SKM-1 treated with dmso at 0.1 percent for 144 hours (cell line): ENCODE measurements around the gene NCBP2.

Source experiments
- DNase-seq: peaks from one replicate; lab custom pipeline; 2025; ENCODE audit not compliant: unreplicated experiment; lab: John Stamatoyannopoulos, UW

Gene NCBP2

DNA sequence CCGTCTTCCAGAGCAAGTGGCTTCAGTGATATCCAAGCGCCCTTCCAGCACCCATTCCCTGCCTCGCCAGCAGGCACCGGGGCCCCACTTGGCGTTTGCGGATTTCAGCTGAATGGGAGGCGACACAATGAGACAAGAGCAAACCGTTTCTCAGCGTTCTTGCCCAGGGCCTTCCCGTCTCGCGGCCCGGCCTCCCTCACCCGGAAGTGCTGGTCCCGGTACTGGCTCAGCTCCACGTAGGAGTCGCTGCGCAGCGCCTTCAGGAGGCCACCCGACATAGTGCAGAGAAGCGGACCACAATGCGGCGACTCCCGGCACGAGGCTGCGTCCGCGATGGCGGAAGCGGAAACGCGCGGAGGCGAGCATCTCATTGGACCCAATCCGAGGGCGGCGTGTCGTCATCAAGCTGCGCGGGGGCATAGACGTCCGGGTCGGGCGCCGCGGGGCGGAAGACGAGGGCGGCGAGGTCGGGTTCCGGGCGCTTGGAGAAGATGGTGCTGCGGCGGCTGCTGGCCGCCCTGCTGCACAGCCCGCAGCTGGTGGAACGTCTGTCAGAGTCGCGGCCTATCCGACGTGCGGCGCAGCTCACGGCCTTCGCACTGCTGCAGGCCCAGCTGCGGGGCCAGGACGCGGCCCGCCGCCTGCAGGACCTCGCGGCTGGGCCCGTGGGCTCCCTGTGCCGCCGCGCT lies at the start of gene NCBP2:
Gene NCBP2 (minus strand): TSS at position 303 of the 689 bp plus-strand sequence. CDS start 25 bp downstream, at position 278.
- DNase-seq: peak; percentile 93

DNA sequence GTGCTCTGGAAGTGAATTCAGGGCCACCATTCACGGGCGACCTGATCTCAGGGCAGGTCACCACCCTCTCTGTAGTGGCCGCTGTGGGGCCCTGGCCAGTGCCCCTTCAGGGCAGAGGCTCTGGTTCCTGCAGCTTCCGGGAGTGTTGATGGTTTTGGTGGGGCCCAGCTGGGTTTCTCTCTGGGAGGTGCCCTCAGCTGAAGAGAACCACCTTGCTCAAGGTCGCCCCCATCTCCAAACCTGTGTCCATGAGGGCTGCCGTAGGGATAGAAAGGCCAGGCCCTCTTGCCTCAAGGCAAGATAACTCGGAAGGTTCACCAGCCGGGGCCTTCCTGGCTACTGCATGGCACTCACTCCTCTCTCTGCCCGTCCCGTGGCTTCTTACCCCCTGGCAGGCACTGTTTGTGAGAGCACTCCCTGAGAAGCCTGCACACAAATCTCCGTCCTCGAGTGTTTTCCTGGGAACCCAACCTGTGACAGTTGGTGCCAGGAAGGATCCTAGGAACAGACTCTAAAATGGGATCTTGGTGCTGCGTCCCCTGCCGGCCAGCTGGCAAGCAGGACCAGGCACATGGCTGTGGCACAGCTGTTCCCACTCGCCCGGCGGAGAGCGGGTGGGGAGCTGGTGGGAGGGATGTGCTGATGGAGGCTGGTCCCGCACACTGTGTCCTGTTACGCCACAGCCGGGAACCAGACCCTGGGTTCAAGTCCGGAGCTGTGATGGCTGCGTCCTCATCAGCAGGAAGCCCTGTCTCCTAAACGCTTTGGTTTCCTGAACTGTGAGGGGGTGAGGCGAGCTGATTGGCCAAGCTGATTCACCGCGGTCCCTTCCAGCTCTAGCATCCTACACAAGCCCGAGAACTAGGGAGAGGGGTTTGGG lies 49.5 kb upstream of the NCBP2 start:
- DNase-seq: no peak

DNA sequence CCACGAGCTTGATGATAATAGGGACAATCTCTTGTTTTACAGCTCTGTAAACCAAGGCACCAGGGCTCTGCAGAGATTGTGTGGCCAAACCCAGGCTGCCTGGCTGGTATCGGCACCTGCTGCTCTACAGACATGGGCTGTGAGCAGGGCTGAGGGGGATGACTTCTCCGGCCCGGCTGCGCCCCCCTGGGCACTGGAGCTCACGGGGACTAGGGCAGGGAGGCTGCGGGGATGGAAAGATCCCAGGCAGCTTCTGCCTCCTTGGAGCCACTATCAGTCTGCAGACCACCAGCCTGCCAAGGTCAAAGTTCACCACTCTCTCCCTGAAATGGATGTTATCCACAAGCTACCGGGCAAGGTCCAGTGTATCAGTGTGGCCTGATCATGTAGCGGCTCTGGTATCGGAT lies 48.3 kb upstream of the NCBP2 start:
- no peak for DNase-seq

DNA sequence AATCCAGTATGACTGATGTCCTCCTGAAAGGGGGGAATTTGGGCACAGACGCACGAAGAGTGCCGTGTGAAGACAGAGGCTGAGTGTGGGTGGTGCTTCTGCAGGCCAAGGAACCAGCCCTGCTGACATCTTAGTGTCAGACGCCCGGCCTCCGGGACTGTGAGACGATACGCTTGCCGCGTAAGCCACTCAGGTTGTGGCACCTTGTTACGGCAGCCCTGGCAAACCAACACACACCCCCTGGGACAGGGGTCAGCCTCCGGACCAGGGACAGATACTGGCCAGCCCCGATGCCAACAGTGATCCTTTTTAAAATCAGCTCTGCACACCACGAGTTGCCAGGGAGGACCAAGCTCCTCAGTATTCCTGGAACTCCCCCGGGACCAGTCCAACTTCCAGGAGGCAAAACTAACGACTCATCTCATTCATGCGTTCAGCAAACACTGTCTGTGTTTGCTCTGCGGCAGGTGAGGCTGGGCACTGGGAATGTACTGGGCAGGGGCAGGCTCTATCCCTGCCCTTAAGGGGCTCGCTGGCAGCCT lies 47.5 kb upstream of the NCBP2 start:
- no peak for DNase-seq

DNA sequence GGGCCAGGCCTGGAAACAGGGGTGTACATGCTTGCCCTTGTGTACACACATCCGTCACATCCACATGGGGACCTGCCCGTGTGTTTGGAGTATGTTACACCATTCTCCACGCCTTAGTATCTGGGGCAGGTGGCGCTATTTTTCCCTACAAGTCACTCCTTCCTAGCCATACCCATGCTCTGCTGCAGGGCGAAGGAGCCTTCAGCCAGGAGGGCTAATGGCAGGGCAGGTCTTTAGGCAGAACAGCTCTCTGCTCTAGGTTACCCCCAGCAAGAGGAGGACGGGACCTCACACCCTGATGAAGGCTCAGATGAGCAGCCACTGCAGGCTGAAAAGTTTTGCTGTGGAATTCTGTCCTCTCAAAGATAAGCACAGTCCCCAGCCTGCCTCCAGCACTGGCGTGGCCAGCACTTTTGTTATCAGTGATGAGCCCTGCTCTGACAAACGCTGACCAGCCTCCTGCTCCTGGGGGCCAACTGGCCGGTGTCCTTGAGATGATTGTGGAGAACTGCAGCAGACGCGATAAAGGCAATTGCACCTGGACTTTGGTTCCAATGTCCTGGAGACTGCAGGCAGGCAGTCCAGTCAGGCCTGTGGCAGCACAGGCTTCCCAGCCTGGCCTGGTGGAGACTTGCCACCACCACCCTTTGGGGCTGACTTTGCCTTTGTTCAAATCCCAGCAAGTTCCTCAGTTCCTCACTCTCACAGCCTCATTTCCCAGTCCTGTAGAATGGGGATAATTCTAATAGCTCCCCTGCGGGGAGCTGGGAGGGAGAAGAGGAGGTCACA lies 46.1 kb upstream of the NCBP2 start:
- no peak for DNase-seq

DNA sequence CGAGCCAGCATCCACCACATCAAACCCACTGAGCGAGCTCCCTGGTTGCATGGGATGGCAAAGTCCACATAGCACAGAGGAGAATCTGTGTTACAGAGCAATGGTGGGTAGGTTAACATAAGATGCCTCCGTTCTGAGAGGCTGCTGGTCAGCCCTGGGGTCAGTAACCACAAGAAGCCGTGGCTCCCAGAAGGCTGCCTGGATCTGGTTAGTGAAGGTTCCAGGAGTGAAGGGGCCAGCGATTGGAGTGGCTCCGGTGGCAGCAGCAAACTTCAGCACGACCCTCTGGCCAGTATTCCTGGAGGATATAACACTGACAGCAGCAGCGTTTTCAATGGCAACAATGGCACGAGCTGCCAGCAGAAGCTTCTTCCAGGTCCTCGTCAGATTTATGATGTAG lies 44.7 kb upstream of the NCBP2 start:
- DNase-seq: no peak

DNA sequence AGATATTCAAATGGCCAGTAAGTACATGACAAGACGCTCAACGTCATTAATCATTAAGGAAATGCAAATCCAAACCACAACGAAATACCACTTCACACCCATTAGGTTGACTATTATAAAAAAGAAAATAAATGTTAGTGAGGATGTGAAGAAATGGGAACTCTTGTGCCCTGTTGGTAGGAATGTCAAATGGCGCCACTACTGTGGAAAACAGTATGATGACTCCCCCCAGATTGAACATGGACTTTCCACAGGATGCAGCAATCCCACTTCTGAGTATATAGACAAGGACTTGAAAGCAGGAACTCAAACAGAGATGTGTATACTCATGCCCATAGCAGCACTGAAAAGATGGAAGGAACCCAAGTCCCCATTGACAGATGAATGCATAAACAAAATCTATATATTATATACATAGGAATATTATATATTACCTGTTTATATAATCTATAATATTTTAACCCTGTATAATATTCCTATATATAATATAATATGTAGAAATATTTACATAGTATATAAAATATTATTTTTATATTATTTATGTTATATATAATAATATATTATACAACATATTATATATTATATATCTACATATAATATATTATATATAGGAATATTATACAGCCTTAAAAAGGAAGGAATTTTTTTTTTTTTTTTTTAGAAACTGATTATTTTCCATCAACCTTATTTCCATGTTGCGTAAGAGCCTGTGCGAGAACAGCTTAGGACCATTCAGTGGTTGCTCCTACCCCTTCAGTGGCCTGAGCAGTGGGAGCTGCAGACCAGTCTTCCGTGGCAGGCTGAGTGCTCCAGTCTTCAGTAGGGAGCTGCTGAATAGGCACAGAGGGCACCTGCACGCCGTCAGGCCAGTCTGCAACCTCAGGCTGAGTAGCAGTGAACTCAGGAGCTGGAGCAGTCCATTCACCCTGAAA lies 43.9 kb upstream of the NCBP2 start:
- no peak for DNase-seq

DNA sequence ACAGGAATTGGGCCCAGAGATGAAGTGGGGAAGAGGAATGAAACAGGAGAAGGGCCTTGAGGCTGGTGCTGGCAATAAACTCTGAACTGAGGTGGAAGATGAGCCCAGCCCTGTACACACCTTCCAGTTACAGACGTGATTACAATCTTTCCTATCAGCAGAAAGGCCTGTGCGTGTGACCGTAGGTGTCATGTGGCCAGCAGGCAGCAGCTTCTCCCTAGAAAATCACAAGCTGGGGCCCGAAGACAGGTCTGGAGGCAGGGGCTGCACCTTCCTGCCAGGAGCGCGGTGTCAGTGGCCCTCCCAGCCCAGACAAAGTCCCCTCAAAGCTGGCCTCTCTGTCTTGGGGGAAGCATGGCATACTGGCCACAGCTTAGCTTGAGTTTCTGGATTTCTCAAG lies 43.0 kb upstream of the NCBP2 start:
- no peak for DNase-seq

DNA sequence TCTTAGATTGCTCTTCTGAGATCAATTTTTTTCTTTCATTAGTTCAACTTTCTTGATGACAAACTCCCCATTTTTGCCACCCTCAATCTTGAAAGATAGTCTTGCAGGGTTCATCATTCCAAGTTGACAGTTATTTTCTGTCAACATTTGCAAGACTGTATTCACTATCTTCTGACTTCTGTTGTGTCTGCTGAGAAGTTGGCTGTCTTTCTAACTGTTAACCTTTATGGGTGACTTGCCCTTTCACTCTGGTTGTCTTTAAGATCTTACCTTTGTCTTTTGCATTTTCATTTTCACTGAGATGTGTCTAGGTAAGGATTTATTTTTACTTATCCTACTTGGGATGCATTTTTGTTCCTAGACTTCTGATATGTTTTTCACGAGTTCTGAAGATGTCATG lies 40.9 kb upstream of the NCBP2 start:
- DNase-seq: no peak

DNA sequence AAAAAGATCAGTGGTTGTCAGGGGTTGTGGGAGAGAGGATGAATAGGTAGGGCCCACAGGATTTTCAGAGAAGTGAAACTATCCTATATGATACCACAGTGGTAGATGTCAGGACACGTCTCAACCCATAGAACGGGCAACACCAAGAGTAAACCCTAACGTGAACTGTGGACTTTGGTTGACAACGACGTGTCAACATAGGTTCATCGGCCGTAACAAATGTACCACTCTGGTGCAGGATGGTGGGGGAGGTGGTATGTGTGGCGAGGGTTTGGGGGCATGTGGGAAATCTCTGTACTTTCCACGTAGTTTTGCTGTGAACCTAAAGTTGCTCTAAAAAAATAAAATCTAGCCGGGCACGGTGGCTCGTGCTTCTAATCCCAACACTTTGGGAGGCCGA lies 39.3 kb upstream of the NCBP2 start:
- DNase-seq: no peak

DNA sequence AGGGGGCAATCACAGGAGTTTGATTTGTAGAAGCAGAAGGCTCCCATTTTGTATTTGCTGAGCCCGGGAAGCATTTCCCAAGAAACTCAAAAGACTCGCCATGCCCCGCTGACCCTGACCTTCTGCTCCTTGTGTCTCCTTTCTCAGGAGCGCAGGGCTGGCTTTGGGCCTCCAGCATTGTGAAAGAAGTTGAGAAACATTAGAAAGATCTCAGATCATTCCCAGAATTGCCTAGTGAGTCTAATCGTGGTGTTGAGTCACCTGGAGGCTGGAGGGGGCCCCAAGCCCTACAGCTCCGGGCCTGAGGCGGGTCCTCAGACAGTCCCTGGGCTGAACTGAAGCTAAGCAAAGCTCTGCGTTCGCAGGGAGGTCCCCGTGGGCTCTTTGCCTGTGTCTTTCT lies 37.2 kb upstream of the NCBP2 start:
- DNase-seq: no peak

DNA sequence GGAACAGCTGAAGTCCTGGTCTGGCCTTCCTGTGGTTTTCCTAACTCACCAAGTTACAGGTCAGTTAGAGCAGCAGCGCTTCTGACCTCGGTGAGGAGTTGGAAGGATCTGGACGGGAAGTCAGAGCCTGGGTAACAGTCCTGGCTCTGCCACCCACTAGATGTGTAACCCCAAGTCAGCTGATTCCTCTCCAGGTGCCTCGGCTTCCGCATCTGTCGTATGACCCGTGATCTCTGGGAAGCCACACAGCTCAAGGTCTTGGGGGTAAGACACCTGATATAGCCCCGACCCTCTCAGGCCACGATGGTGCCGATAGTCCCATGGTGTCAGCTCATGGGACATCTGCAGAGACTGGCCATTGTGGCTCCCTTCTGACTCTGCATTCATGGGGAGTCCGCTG lies 34.6 kb upstream of the NCBP2 start:
- DNase-seq: no peak

DNA sequence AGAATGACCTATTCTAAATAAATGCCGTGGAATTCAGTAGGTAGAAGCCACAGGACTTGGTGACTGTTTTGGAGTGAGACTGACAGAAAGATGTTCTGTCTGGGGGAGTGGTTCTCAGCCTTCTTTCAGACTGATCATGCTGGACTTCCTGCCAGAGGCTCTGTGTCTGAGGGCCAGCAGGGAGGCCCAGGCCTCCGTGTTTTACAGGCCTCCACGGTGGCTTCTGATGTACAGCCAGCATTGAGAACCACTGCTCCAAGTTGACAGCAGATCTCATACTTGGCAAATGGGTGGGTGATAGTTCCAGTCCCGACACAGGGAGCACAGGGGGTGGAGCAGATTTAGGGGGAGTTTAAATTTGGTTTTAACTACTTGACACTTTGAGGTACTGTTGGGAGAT lies 33.0 kb upstream of the NCBP2 start:
- DNase-seq: no peak

DNA sequence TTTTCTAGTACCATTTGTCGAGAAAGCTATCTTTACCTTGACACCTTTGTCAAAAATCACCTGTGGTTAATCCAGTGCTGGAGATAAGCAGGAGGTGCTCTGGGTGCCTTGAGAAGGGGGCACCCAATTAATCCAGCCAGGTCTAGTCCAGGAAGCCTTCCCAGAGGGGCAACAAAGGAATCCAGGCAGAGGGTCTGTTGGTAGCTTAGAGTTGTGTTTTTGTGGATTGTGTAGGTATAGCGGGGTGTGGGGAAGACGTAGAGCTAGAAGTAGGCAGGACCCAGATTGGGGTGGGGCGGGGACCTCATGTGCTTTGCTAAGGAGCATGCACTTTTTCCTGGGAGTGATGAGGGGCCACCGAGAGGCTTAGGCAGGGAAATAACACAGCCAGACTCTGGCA lies 32.3 kb upstream of the NCBP2 start:
- DNase-seq: no peak

DNA sequence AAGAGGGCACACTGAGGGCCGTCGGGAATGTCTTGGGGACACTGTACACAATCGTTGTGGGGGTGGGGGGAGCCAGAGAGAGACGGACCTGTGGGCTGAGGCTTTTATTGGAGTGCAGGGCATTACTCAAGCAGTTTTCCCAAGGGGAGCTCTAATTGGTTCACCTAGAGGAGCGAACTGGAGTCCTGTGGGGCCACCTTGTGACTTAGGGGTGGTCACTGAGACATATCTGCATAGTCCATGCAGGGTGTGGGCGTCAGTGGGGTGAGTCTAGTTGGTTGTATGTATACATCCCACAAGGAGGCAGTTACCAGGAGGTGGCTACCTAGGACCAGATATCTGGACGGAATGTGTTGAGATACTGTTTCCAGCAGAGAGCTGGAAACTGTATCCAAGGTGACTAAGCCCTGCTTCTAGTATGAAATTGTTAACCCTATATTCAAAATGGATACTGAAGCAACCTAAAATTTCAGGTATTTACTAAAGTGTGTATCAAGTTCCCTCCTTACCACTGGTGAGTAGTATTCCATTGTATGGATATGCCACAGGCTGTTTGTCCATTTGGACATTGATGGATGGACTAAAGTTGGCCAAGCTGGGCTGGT lies 28.9 kb upstream of the NCBP2 start:
- DNase-seq: no peak

DNA sequence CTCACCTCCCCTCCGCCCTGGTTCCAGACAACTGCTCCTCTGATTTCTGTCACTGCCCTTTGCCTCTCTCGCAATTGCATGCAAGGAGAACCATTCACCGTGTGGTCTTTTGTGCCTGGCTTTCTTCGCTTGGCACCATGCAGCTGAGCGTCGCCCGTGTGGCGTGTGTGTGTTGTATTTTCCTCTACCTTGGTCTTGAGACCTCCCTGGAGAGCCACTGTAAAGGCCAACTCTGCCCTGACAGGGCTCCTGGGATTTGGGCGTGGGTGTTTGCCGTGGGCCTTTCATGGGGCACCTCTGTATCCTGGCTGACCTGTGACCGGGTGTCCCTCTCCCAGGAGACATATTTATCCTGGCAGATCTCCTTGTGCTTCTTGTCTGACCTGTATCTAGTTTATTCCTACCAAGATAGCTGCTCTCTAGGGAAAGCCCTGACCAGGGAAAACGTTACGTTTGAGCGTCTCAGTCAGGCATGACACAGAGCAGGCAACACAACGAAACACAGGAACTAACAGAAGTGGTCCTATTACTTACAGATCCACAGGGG lies 28.3 kb upstream of the NCBP2 start:
- DNase-seq: no peak

DNA sequence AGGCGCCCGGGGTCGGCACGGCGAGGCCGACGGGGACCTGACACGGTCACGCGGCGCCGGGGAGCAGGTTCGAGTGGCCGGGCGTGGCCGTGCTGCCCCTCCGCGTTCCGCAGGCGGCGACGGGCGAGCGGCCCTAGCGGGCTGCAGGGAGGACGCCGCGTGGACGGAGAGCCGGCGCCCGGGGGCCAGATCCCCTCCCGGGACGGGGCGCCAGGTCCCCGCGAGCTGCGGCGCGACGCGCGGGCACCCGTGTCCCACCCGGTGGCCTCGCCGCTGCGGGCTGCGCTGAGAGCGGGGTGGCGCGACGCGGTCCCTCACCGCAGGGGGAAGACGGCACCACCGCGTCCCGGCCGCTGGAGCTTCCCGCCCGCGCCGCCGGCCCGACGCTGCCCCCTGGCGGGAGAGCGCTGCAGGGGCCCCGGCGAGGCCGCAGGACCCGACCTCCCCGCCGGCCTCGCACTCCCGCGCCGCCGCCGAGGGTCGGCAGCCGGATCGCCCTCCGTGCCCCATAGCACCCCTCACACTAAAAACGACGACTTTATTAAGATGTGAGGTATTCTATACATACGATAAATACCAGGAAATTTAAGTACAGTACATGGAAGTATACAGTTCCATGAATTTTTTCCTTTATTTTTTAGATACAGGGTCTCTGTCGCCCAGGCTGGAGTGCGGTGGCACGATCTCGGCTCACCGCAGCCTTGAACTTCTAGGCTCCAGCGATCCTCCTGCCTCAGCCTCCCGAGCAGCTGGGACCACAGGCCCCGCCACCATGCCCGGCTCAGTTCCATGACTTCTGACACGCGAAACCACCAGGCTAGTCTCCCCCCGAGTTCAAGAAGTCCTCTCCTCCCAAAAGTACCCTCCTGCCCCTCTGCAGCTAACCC lies 27.6 kb upstream of the NCBP2 start:
- DNase-seq: peak; percentile 40

DNA sequence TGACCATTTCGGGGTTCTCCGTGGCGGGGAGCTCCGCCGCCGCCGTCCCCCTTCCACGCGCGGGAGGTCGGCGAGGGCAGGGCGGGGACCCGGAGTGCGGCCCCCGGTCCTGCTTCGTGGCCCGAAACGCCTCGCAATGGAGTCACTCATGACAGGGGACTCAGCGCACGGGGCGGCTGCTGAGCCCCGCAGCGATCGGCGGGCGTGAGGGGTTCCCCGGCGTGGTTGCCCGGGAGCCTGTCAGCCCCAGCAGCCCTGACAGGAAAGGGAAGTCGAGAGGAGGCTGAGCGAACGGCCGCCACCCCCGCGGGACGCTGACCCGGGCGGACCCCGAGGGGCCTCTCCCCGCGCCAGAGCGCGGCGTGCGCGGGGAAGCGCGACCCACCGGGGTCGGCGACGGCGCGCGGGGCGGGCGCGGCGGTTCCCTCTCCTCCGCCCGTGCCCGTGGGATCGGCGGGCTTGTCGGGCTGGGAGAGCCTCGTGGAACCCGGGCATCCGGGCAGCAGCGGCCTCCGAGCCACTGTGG lies 26.9 kb upstream of the NCBP2 start:
- DNase-seq: peak; percentile 33
